Neural progenitor cell (in vitro differentiated cells): ENCODE results near the gene VANGL2.
"Not testable (repeated sequence)": the region's sequence is repeated elsewhere in the genome, so short reads cannot be mapped to it uniquely, and the experiment has no call there.

Experiments
- CTCF ChIP-seq: fragments of 200-600 bp; sonication (generic); IDR thresholded peaks from 2 replicates; pipeline ENCODE4 v1.5.1; 2017; ENCODE audit warnings: antibody characterized with exemption, mild to moderate bottlenecking
- EZH2 ChIP-seq: fragments of 200-600 bp; sonication (generic); IDR thresholded peaks from 2 replicates; pipeline ENCODE4 v1.6.1; 2017; ENCODE audit warnings: antibody characterized with exemption, mild to moderate bottlenecking, moderate library complexity
- EZH2phosphoT487 ChIP-seq: fragments of 200-600 bp; sonication (generic); IDR thresholded peaks from 2 replicates; pipeline ENCODE4 v1.6.1; 2017; ENCODE audit warnings: antibody characterized with exemption

GRCh38 chr1:160388406-160388805, 12.0 kb upstream of the VANGL2 start:
- not testable (repeated sequence) for TF ChIP-seq CTCF, EZH2phosphoT487, EZH2
